SH-SY5Y (cell line): Measurements from ENCODE around the gene PLCD1.

Experiments
- GATA2 ChIP-seq: IDR thresholded peaks from 2 replicates; pipeline ENCODE4 v1.6.1; 2011; ENCODE audit warnings: mild to moderate bottlenecking, low read depth, low read length
- GATA3 ChIP-seq: IDR thresholded peaks from 2 replicates; pipeline ENCODE4 v1.6.1; 2011; ENCODE audit warnings: low read depth, mild to moderate bottlenecking, low read length, moderate library complexity

DNA sequence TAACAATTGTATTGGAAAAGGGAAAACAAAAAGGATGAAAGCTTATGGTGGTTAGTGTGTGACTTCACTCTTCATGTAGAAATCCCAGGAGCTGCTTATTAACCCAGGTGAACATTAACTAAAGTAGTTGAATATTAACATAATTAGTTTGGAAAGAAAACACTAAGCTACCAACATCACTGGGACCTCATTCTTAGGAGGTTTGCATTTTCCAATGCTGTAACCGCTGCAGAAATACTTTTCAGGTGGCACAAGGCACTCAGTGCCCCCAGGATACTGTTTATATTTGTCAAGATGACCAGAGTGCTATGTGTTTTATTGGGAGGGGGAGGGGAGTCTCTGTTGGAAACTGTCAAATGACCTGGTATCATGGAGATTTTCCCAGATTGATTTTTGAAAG is 64.7 kb downstream of the PLCD1 start:
- TF ChIP-seq GATA2, result no peak
- no peak for TF ChIP-seq GATA3
